SK-N-MC (cell line): Measurements from ENCODE around the gene UST.

Source experiments
- EZH2 ChIP-seq: fragments of 200-600 bp; sonication (generic); IDR thresholded peaks from one replicate; pipeline ENCODE4 v1.6.1; 2017; ENCODE audit warnings: antibody characterized with exemption
- FOXP2 ChIP-seq: optimal IDR thresholded peaks from 2 replicates; pipeline ENCODE3; 2011; ENCODE audit warnings: mild to moderate bottlenecking, moderate library complexity; ENCODE audit not compliant: insufficient read depth; ENCODE audit errors: extremely low read length, control extremely low read depth
- POLR2AphosphoS5 ChIP-seq: IDR thresholded peaks from 2 replicates; pipeline ENCODE4 v1.6.1; 2012; ENCODE audit warnings: mild to moderate bottlenecking, low read depth, low read length, borderline replicate concordance

DNA sequence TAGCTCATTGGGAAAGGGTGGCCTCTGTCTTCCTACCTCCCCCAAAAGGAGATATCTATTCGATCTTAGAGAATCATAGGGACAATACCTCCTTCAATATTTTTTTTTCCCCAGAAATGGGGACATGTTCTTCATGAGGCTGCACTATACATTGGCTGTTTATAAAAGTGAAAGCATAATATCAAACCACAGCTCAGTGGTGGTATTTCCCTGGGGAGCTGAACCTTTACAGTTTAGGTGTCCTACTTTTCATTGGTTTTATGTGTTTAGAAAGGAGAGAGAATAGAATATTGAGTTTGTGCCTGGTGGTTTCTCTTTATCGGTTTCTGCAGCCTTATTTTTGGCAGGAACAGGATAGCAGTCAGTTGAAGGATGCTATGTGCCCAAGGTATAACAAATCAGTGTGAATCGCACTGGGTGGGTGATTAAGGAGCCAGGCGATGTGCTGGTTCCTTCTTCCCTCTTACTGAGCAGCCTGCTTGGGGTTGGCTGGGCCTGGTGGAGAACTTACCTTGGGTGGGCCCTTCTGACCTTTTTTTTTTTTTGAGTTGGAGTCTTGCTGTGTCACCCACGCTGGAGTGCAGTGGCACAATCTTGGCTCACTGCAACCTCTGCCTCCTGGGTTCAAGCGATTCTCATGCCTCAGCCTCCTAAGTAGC, 25.2 kb downstream of the UST start:
- TF ChIP-seq POLR2AphosphoS5 (no peak), EZH2 (no peak), FOXP2 (no peak)
